Epithelial cell of proximal tubule (primary cell): ENCODE results near the gene SLC25A23. TPM values are rescaled to one million over a fixed set of nuclear protein-coding genes. Genes with fewer than 3 reads are reported as not detected.

Source experiments
- DNase-seq: peaks from one replicate; pipeline ENCODE4 v3.0.0-alpha.2; 2011; ENCODE audit warnings: low read depth
- H3K4me3 ChIP-seq: 2 replicates; pipeline ENCODE4 v1.5.1; 2011; ENCODE audit warnings: low read depth, mild to moderate bottlenecking, low read length
- total RNA-seq: library from RNA; depleted of rRNA; stranded (reverse); fragments of >200 nt; gene quantifications from 2 replicates; pipeline ENCODE4 v1.2.3, GENCODE V29; 2015
- TF ChIP-seq, protein P1 (sequence below): conservative IDR thresholded peaks from 2 replicates; pipeline ENCODE4 v1.5.1; 2012; ENCODE audit warnings: low read depth, mild to moderate bottlenecking, low read length

Gene SLC25A23
- total RNA-seq, 1 donor from 2014 or later = 34.1 TPM

DNA sequence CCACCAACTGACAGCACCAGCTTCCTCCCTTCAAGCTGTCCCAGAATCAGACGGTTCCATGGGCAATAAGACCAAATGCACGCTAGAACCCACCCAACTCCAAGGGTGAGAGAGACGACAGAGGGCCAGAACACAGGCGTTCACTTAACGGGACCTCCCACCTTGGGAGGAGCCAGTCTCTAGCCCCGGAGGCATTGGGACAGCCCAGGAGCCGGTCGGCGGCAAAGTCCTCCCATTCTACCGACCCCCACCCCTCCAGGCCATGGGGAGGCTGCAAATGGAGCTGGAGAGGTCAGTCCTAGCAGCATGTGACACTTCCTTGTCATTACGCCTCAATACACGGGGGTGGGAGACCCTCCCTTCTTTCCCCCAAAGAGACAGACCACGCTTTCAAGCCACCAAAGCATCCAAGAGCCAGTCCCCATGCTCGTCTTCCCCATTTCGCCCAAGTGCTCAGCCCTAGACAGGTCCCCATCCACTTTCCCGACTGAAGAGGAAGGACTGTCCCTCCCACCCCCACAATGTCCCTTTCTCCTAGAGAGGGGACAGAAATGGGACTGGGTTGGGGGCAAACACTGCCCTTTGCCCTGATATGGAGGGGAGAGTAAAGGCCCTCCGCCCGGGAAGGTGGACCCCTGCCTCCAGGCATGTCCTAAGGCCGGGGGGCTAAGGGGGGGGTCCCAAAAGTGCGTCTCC, 35.9 kb downstream of the SLC25A23 start:
- DNase-seq = no peak
- TF ChIP-seq, protein P1, sequence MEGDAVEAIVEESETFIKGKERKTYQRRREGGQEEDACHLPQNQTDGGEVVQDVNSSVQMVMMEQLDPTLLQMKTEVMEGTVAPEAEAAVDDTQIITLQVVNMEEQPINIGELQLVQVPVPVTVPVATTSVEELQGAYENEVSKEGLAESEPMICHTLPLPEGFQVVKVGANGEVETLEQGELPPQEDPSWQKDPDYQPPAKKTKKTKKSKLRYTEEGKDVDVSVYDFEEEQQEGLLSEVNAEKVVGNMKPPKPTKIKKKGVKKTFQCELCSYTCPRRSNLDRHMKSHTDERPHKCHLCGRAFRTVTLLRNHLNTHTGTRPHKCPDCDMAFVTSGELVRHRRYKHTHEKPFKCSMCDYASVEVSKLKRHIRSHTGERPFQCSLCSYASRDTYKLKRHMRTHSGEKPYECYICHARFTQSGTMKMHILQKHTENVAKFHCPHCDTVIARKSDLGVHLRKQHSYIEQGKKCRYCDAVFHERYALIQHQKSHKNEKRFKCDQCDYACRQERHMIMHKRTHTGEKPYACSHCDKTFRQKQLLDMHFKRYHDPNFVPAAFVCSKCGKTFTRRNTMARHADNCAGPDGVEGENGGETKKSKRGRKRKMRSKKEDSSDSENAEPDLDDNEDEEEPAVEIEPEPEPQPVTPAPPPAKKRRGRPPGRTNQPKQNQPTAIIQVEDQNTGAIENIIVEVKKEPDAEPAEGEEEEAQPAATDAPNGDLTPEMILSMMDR = no peak
- peak overlapping the region; percentile 98 for H3K4me3 ChIP-seq

DNA sequence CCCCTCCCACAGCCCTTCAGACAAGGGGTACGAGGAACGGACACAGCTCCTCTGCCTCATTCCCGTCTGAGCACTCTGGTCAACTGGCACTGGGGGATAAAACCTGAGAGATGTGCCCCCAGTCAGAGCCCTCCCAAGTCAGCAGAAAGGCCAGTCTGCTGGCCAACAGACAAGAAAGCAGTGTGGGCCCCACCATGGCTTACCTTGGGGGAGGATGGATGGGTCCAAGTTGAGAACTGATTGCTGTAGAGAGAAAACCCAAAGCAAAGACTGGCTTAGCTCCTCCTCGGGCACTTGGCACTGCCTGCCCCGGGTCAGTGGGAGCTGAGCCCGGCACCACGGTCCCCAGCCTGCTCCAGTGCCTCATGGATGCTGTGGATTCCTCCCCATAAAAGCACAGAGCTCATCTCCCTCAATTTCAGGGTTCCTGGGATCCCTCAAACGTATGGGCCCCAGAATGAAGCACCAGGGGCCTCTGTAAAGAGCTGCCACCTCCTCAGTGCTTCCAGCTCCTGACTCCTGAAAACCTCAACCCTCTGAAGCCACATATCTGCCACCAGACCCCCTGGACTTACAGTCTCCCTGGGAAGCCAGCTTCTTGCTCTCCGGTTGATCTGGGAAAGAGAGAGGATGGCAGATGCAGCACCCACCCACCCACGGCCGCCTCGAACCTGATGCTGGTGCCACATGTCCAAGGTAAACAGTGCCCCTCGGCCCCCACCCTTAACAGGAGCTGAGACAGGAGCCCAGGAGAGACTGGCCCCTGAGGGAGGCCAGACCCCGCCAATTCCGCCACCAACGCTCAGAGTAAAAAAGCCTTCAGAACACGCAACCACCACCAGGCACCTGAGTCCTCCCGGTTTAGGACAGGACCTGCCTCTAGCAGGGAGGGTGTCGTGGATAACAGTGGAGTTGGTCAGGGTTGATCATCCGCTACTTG, 38.2 kb downstream of the SLC25A23 start:
- no peak overlapping the region for H3K4me3 ChIP-seq
- no peak for DNase-seq
- TF ChIP-seq, protein P1 = no peak

DNA sequence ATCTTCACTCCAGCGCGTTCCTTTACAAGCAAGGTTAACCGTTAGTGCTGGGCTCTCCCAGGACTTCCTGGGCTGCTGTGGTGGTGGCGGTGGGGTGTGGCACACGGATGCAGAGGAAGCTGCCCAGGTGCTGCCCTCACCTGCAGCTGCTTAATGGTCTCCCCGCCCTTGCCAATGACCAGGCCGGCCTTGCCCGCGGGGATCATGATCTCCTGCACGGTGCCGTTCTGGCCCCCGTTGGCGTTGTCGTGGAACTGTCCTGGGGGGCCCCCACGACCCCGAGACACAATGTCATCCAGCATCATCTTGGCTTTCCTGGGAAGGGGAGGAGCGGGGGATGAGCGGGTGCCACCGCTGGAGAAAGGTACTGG, 41.0 kb downstream of the SLC25A23 start:
- TF ChIP-seq, protein P1 = no peak
- no peak for DNase-seq
- no peak overlapping the region for H3K4me3 ChIP-seq

DNA sequence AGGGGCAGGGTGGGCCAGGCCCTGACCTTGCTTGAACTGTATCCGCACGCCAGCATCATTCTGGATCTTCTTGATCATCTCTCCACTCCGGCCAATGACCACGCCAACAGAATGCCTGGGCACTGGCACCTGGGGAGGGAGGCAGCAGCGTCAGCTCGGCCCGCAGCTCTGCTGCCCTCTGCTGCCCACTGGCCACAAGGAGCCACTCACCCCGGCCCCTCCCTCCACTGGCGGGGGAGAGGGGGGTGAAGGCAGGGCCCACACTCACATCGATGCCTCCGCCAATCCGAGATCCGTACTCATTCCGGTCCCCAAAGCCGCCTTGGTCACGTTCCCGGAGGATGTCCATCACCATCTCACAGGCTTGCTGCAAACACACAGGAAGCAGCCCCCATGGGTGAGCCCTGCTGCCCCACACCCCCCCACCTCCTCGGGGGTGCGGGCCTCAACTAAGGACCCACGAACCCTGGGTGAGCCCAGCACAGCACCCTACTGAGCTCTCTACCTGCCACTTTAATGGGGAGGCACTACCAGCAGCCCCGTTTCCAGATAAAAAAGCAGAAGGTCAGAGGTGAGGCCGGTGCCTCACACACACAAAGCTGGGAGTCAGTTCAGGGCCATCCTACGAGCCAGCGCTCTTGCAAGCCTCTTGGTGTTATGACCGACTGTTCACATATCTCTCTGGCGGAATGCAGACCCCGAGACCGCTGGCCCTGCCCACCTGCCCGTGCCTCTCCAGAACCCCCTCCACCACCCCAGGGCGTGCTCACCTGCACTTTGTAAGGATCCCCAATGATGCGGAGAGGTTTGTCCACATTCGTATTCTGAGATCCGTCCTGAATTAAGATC, 41.7 kb downstream of the SLC25A23 start:
- DNase-seq = no peak
- no peak overlapping the region for H3K4me3 ChIP-seq
- TF ChIP-seq, protein P1 = peak; percentile 58

DNA sequence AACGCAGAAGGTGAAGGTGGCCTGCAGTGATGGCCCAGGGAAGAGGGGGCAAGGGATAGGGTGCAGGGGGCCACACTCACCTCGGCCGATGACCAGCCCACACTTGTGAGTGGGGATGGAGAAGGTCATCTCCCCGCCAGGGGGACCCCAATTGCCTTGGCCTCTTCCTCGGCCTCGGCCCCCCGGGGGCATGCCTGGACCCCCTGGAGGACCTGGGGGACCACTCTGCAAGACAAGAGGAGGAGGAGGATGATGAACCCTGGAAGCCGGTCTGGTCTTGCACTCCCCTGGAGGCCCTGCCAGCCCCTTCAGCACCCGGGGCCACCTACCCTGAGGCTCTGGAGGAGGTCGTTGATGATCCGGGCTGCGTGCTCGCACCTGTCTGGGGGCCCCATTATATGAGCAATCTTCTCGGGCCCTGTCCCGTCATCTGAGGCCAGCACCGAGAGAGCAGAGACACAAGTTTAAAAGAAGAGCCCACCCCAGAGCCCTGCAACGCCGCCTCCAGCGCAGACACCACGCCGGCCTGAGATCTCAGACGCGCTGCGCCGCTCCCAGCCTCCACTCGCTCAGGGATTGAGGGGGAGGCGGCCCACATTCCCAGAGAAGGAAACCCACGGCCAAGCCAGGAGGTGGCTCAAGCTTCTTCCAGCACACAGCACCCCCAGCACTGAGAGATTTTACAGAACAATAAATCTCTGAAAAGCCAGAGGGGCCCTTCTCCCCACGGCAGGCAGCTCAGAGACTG, 42.8 kb downstream of the SLC25A23 start:
- no peak overlapping the region for H3K4me3 ChIP-seq
- no peak for DNase-seq
- TF ChIP-seq, protein P1 = no peak

DNA sequence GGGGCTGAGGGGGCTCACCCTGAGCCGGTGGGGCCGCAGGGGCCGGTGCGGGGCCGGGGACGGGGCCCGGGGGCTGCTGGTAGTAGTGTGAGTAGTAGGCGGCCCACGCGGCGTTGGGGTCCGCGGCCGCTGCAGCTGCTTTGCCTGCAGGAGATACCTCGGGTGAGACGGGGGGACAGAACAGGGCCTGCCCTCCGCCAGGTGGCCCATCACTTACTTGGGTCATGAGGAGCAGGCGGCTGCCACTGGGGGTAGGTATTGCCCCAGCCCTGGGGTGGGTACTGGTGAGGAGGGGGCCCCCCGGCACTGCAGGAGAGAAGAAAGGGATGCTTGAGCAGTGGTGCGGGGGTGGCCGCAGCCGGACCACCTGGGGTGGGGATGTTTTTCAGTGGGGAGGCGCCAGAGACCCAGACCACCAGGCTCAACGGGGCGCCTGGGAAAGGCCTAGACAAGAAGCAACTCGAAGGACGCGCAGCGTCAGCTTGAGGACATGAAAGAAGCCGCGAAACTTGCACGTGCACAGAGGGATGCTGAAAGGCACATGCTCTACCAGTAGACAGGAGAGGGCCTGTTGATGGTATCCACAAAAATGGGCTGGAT, 43.9 kb downstream of the SLC25A23 start:
- TF ChIP-seq, protein P1 = no peak
- no peak overlapping the region for H3K4me3 ChIP-seq
- no peak for DNase-seq
